HT1080 (cell line): Measurements from ENCODE around the gene EI24. TPM values are rescaled to one million over a fixed set of nuclear protein-coding genes. Genes with fewer than 3 reads are reported as not detected.
A peak's percentile ranks its signal among the peaks of the same experiment; 100 is the strongest.

Experiments used
- DNase-seq: peaks from one replicate; pipeline ENCODE4 v3.0.0-alpha.2; 2015; ENCODE audit warnings: low read depth
- total RNA-seq: library from RNA; depleted of rRNA; stranded (reverse); fragments of >200 nt; shearing (Covaris generic); gene quantifications from 2 replicates; pipeline ENCODE4 v1.2.3, GENCODE V29; 2014

The EI24 gene
- total RNA-seq, 1 experiment from 2014 or later, result 227 TPM

DNA sequence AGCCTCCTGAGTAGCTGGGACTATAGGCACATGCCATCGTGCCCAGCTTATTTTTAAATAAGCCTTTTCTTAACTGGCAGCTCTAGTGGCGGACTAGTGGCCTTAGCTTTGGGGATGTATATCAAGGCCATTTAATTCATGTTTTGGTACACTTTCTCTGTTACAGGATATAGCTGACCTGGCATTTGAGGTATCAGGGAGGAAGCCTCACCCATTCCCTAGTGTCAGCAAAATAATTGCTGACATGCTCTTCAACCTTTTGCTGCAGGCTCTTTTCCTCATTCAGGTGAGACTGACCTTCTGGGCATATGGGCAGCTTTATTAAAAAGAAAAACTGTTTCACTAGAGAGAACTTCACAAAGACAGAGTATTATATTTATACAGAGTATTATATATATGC lies 9.5 kb downstream of the EI24 start:
- no peak for DNase-seq

DNA sequence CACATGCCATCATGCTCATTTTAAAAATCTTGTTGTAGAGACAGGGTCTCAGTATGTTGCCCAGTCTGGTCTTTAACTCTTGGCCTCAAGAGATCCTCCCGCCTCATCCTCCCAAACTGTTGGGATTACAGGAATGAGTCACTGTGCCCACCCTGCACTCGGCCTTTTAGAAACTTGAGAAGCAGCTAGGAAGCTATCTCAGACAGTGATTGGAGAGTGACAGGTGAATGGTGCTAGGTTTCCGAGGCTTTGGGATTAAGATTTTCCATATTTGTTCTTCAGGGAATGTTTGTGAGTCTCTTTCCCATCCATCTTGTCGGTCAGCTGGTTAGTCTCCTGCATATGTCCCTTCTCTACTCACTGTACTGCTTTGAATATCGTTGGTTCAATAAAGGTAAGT lies 10.5 kb downstream of the EI24 start:
- no peak for DNase-seq

GRCh38 chr11:125583496-125583895 lies 14.2 kb downstream of the EI24 start:
- no peak for DNase-seq

DNA sequence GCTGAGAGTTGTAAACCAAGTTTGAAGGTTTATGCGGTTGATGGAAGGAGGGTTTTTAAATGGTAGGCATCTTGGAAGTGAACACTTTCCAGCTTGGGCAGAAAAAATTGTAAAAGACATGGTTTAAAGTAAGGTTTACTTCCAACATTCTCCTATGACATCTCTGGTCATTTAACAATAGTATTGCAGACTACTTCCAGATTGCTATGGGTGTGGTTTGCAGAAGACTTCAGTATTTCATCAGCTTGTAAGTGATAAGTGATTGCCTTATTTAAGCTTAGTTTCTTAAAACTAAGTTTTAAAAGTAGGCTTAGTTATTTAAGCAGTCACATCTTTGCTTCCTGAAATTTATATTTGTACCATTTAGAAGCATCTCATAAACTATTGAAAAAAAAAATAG lies 16.2 kb downstream of the EI24 start:
- DNase-seq, result no peak

GRCh38 chr11:125586623-125587022 lies 17.3 kb downstream of the EI24 start:
- DNase-seq, result no peak

DNA sequence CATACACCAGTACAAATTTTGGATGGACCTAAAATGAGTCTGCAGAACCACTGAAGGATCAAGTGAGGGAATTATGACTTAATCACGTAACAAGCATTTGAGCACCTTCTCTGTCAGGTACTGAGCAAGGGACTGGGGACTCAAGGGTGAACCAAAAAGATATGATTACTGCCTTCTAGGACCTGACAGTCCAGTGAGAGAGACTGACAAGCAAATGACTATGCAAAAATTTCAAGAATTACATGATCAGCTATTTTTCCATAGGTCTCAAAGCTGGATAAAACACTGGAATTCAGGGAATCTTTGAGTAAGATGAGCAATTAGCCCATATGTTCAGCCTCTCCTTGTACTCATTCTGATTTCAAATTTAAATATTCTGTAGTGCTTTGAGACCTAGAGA lies 18.2 kb downstream of the EI24 start:
- DNase-seq, result no peak

DNA sequence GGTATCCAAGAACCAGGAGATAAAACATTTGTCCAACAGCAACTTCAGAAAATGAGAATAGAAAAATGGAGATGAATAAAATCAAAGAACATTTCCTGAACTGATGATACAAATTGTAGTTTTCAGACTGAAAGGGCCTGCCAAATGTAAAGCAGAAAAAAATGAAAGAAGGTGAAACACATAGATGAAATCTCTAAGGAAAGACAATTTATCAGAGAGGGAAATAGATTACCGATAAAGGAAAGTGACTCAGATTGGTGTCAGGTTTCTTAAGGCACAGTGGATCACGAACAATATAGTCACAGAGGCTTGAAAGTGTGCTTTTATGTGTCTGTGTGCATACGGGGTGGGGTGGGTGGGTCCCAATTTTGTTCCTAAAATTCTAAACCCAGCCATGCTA lies 19.2 kb downstream of the EI24 start:
- peak; percentile 15 for DNase-seq

- DNase-seq, result peak; percentile 7
Measured at GRCh38 chr11:125591649-125592304, 22.5 kb downstream of the EI24 start.

DNA sequence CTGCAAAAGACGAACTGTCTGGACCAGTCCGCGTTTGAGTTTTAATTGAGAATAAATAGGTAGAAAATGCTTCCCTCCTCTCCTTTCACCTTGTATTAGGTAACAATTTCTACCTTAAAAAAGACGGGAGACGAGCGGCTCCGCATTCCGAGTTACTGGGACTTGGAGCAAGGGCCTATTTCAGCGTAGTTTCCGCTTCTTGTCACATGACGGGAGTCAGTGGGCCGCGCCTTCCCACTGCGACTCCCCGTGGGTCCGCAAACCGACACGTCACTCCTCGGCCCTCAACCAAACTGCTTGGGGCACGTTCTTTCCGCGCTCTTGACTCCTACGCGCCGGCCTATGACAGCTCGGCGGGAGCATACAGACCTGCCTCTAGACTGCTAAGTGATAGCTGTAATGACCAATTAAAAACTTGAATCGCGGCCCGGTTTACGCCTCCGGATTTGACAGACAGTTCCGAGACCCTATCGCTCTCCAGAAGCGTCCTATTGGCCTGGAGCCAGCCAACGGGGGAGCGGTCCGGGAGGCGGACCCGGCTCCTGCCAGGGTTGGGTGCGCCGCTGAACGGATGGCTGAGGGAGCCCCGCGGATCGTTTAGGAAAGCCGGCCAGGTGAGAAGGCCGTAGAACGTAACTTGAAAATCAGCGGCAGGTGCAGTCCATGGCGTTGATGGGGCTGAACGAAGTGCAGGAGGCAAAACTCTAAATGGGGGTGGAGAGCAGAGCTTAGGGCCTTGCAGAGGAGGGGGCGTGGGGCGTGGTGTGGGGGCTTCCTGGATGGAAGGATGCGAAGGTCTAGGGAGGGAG lies 23.2 kb downstream of the EI24 start, which contains the start of gene STT3A:
Gene STT3A, plus strand, starts transcription at position 548 of the 809 bp plus-strand sequence. CDS start 3,064 bp downstream, outside the sequence.
- DNase-seq, result peak; percentile 100

GRCh38 chr11:125593114-125593820 lies 24.0 kb downstream of the EI24 start:
- peak; percentile 72 for DNase-seq

GRCh38 chr11:125594958-125595357 lies 25.7 kb downstream of the EI24 start:
- no peak for DNase-seq

DNA sequence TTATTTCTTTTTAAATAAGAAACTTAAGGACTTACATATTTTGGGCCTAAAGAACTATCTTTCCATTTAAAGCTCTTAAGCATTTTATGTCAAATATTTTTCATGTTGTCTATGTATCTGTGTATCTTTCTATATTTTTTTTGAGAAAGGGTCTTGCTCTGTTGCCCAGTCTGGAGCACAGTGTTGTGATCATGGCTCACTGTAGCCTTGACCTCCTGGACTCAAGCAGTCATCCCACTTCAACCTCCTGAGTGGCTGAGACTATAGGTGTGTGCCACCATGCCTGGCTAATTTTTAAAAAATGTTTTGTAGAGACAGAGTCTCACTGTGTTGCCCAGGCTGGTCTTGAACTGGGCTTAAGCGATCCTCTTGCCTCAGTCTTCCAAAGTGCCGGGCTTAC lies 31.4 kb downstream of the EI24 start:
- DNase-seq, result no peak

DNA sequence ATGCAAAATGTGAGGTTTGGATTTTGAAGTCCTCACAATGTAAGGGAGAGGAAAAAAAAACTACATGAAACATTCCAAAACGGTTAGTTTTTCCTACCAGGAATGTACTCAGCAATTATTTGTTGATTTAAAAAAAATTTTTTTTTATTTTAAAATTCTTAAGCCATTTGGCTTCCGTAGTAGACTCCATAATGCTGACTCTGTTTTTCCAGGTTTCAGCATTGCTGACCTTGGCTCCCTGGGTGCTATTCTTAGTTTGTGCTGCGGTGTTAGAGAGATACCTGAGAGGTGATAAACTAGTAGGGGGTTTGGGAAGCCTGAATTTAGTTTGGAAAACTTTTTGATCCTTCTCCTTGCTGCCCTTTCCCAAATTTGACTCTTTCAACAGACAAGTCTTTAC lies 33.9 kb downstream of the EI24 start:
- no peak for DNase-seq

- no peak for DNase-seq
Measured at GRCh38 chr11:125605417-125605816, 36.1 kb downstream of the EI24 start.

- no peak for DNase-seq
Measured at GRCh38 chr11:125609545-125609944, 40.3 kb downstream of the EI24 start.

DNA sequence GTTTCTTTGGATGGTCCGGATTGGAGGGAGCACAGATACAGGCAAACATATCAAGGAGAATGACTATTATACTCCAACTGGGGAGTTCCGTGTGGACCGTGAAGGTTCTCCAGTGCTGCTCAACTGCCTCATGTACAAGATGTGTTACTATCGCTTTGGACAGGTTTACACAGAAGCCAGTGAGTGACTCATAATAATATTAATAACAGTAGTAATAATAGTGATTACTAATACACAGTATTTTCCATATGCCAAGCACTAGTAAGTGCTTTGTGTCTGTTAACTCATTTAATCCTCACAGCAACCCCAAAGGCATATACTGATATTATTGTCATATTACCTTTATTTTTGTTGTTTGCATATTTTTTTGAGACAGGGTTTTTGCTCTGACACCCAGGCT lies 49.1 kb downstream of the EI24 start:
- no peak for DNase-seq

DNA sequence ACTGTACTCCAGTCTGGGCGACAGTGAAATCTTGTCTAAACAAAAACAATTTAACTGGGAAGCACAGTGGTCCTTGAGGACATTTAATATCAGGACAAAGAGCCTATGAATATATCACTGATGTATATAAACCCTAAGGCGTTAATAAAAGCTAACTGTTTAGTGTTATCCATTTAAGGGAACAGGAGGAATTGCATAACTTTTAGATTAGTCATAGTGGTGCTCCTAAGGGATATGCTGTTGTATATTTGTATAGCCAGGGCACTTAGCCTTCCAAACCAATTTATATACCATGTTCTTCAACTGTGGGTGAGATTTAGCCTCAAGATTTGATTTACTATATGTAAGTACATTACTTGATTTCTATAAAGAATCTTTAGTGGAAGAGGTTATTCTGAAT lies 52.7 kb downstream of the EI24 start:
- peak; percentile 52 for DNase-seq

GRCh38 chr11:125623064-125623463 lies 53.8 kb downstream of the EI24 start:
- DNase-seq, result no peak

- DNase-seq, result no peak
Measured at GRCh38 chr11:125624756-125625213, 55.5 kb downstream of the EI24 start, which contains the start of gene CHEK1. CHEK1 (plus strand) TSS chr11:125625163; CDS start chr11:125626769, 1,606 bp downstream.

GRCh38 chr11:125625225-125625629 lies 56.0 kb downstream of the EI24 start:
- DNase-seq, result no peak

DNA sequence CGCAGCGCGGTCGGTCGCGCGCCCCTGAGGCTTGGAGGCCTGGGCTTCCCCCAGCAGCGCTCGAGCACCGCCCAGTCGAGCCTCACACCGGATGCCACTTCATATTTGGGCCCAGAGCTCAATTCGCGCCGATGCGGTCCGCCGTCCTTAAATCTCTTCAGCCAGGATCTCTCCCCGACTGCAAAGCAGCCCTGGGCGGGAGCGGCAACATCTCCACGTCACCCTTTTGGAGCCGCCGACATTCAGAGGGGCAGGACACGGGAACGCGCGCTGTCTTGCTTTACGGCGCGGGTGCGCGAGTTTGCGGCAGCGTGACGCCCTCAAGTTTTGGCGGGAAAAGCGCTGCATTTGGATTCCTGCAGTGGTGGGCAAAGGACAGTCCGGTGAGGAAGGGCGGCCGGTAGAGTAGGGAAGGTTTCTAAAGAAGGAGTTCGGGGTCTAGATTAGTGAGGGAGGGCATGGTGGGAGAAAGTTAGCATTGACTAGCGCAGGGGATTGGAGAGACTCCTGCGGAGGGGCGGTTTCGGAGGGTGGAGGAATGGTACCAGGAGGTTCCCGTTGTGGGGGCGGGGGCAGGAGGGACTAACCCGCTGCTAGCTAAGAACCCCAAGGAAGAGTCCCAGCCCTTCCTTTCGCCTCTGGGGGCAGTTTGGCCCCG lies 56.5 kb downstream of the EI24 start:
- peak; percentile 93 for DNase-seq
